ENCODE results near the gene RIBC1. TPM values are rescaled to one million over a fixed set of nuclear protein-coding genes. Genes with fewer than 3 reads are reported as not detected.

RIBC1 gene
- total and polyA plus RNA-seq, 9 of the 15 experiments (the other 6 are each of a cell fraction or from before 2014, with no cell fraction given), result 0.07 to 0.51 (median 0.44) TPM

DNA sequence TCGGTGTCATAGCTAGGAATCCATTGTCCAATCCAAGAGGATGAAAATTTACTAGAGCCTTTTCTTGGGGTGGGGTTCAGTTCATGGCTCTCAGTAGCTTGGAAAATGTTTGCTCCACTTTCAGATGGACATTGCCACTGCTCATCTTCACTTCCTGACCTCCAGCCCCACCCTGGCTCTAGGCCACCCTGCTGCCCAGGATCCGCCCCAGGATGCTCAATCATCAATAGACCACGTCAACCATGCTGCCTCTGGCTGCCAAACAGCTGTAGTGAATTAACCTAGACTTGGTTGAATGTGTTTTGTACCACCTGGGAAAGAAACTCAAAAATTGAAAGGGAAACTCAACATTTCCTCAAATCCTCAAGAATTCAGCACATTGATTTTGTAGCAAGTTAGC lies 48.7 kb downstream of the RIBC1 start:
- 3% methylated on average over 3 of the region's 3 CpGs for WGBS (ENCODE audit: insufficient coverage, low coverage, missing lambda C conversion rate)
- ChIA-PET POLR2A (no interaction called here), CTCF (ENCODE audit: low intra/inter-chr PET ratio) (no interaction called here)
- DNase-seq (ENCODE audit: extremely low read depth in 1 of 4, low spot score in 3 of 4) (peak in 1 of 4 experiments; percentile 6), ATAC-seq (no peak), FAIRE-seq (no peak)
- no peaks in the 10 kb centered on the region for H3K36me3 ChIP-seq (ENCODE audit: control insufficient read depth, insufficient read depth, low read length)
- in situ Hi-C loops (cut with MboI) (no loop called here), intact Hi-C loops (cut with micrococcal nuclease) (no loop called here)
- no peak overlapping the region for H3K4me2 ChIP-seq (ENCODE audit: insufficient read depth, low read length)
- H3K9me3 ChIP-seq (replicated peaks; ENCODE audit: control insufficient read depth, insufficient read depth, low read depth, low read length), result no peaks in the 10 kb centered on the region
- no peaks in the 10 kb centered on the region for H3K4me1 ChIP-seq (replicated peaks in 1 of 2; ENCODE audit: control insufficient read depth in 2 of 2, insufficient read depth in 2 of 2, low read length in 2 of 2)
- H3K4me3 ChIP-seq, result no peak overlapping the region
- no peaks in the 10 kb centered on the region for H3K79me2 ChIP-seq (ENCODE audit: control insufficient read depth, insufficient read depth, low read length)
- H4K20me1 ChIP-seq (replicated peaks; ENCODE audit: control insufficient read depth, insufficient read depth, low read length), result no peaks in the 10 kb centered on the region
- BruUV-seq (replicated peaks), result no TSS peak
- no peak overlapping the region for H2AFZ ChIP-seq (ENCODE audit: low read depth, low read length)
- H3K27me3 ChIP-seq (ENCODE audit: control insufficient read depth in 2 of 2, insufficient read depth in 2 of 2, low read length in 2 of 2), result peaks cover 0 to 21% of the 10 kb centered on the region in 2 experiments; a peak in 4 of 5 replicates
- H3K27ac ChIP-seq (ENCODE audit: extremely low read depth, low read depth, low read length), result no peak overlapping the region
- H3K9ac ChIP-seq (ENCODE audit: insufficient read depth in 1 of 2, low read depth in 2 of 2, low read length in 2 of 2), result no peak overlapping the region
- H3K9me1 ChIP-seq (ENCODE audit: control insufficient read depth, insufficient read depth, low read length), result no peaks in the 10 kb centered on the region
- TF ChIP-seq ZNF175 (CRISPR knock-in tag; IDR thresholded peaks at IDR 0.05; ENCODE audit: low read depth) (no peak), THRAP3 (IDR thresholded peaks at IDR 0.05; ENCODE audit: borderline replicate concordance) (no peak), OTX1 (CRISPR knock-in tag; IDR thresholded peaks at IDR 0.05) (no peak), FOXJ3 (CRISPR knock-in tag; IDR thresholded peaks at IDR 0.05) (no peak)
- TF ChIP-seq, protein P1, sequence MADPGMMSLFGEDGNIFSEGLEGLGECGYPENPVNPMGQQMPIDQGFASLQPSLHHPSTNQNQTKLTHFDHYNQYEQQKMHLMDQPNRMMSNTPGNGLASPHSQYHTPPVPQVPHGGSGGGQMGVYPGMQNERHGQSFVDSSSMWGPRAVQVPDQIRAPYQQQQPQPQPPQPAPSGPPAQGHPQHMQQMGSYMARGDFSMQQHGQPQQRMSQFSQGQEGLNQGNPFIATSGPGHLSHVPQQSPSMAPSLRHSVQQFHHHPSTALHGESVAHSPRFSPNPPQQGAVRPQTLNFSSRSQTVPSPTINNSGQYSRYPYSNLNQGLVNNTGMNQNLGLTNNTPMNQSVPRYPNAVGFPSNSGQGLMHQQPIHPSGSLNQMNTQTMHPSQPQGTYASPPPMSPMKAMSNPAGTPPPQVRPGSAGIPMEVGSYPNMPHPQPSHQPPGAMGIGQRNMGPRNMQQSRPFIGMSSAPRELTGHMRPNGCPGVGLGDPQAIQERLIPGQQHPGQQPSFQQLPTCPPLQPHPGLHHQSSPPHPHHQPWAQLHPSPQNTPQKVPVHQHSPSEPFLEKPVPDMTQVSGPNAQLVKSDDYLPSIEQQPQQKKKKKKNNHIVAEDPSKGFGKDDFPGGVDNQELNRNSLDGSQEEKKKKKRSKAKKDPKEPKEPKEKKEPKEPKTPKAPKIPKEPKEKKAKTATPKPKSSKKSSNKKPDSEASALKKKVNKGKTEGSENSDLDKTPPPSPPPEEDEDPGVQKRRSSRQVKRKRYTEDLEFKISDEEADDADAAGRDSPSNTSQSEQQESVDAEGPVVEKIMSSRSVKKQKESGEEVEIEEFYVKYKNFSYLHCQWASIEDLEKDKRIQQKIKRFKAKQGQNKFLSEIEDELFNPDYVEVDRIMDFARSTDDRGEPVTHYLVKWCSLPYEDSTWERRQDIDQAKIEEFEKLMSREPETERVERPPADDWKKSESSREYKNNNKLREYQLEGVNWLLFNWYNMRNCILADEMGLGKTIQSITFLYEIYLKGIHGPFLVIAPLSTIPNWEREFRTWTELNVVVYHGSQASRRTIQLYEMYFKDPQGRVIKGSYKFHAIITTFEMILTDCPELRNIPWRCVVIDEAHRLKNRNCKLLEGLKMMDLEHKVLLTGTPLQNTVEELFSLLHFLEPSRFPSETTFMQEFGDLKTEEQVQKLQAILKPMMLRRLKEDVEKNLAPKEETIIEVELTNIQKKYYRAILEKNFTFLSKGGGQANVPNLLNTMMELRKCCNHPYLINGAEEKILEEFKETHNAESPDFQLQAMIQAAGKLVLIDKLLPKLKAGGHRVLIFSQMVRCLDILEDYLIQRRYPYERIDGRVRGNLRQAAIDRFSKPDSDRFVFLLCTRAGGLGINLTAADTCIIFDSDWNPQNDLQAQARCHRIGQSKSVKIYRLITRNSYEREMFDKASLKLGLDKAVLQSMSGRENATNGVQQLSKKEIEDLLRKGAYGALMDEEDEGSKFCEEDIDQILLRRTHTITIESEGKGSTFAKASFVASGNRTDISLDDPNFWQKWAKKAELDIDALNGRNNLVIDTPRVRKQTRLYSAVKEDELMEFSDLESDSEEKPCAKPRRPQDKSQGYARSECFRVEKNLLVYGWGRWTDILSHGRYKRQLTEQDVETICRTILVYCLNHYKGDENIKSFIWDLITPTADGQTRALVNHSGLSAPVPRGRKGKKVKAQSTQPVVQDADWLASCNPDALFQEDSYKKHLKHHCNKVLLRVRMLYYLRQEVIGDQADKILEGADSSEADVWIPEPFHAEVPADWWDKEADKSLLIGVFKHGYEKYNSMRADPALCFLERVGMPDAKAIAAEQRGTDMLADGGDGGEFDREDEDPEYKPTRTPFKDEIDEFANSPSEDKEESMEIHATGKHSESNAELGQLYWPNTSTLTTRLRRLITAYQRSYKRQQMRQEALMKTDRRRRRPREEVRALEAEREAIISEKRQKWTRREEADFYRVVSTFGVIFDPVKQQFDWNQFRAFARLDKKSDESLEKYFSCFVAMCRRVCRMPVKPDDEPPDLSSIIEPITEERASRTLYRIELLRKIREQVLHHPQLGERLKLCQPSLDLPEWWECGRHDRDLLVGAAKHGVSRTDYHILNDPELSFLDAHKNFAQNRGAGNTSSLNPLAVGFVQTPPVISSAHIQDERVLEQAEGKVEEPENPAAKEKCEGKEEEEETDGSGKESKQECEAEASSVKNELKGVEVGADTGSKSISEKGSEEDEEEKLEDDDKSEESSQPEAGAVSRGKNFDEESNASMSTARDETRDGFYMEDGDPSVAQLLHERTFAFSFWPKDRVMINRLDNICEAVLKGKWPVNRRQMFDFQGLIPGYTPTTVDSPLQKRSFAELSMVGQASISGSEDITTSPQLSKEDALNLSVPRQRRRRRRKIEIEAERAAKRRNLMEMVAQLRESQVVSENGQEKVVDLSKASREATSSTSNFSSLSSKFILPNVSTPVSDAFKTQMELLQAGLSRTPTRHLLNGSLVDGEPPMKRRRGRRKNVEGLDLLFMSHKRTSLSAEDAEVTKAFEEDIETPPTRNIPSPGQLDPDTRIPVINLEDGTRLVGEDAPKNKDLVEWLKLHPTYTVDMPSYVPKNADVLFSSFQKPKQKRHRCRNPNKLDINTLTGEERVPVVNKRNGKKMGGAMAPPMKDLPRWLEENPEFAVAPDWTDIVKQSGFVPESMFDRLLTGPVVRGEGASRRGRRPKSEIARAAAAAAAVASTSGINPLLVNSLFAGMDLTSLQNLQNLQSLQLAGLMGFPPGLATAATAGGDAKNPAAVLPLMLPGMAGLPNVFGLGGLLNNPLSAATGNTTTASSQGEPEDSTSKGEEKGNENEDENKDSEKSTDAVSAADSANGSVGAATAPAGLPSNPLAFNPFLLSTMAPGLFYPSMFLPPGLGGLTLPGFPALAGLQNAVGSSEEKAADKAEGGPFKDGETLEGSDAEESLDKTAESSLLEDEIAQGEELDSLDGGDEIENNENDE (IDR thresholded peaks at IDR 0.05; ENCODE audit: low read depth, low read length), result no peak
- TF ChIP-seq, protein P2, sequence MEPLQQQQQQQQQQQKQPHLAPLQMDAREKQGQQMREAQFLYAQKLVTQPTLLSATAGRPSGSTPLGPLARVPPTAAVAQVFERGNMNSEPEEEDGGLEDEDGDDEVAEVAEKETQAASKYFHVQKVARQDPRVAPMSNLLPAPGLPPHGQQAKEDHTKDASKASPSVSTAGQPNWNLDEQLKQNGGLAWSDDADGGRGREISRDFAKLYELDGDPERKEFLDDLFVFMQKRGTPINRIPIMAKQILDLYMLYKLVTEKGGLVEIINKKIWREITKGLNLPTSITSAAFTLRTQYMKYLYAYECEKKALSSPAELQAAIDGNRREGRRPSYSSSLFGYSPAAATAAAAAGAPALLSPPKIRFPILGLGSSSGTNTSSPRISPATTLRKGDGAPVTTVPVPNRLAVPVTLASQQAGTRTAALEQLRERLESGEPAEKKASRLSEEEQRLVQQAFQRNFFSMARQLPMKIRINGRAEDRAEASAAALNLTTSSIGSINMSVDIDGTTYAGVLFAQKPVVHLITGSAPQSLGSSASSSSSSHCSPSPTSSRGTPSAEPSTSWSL (CRISPR knock-in tag; IDR thresholded peaks at IDR 0.05; ENCODE audit: borderline replicate concordance), result no peak
- TF ChIP-seq, protein P3, sequence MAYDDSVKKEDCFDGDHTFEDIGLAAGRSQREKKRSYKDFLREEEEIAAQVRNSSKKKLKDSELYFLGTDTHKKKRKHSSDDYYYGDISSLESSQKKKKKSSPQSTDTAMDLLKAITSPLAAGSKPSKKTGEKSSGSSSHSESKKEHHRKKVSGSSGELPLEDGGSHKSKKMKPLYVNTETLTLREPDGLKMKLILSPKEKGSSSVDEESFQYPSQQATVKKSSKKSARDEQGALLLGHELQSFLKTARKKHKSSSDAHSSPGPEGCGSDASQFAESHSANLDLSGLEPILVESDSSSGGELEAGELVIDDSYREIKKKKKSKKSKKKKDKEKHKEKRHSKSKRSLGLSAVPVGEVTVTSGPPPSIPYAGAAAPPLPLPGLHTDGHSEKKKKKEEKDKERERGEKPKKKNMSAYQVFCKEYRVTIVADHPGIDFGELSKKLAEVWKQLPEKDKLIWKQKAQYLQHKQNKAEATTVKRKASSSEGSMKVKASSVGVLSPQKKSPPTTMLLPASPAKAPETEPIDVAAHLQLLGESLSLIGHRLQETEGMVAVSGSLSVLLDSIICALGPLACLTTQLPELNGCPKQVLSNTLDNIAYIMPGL (CRISPR knock-in tag; IDR thresholded peaks at IDR 0.05), result no peak
